ENCODE data around the gene MAT2A. TPM values are rescaled to one million over a fixed set of nuclear protein-coding genes. Genes with fewer than 3 reads are reported as not detected.

MAT2A gene
- total and polyA plus RNA-seq, 10 of the 15 experiments (the other 5 are each of a cell fraction or from before 2014, with no cell fraction given): 97.6 to 408 (median 290) TPM

DNA sequence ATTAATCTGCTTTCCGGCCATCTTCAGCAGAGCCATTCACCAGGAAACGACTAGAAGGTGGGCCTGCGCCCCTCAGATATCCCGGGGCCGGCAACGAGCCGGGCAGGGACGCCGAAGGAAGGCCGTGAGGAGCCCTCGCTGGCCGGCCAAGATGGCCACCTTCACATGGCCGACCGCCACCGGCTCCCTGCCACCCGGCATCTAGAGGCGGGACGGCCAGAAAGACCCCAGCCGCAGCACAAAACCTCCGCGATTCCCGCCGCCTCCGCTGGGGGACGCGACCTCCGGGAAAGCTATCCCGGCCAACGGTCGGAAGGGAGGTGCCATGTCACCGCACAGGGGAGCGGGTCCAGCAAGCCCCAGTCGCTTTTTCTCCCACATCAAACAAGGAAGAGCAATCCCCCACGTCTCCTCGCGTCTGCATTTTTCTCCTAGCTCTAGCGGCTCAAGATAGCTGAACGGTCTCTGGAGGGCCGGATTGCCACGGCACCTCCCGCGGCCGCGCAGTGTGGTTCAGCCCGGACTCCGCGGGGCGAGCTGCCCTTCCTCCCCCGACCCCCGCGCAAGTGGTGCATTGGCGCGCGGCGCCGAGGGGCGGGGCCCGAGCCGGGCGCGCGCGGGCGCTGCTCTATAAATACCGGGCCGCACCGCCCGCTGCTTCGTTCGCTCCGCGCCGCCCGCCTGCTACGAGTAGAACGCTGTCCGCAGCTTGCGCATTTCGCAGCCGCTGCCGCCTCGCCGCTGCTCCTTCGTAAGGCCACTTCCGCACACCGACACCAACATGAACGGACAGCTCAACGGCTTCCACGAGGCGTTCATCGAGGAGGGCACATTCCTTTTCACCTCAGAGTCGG is at the start of gene MAT2A (continued):
- 0 out of 2 replicates have a peak, but pooled peaks have one; percentile 11 for TF ChIP-seq MEF2A (IDR thresholded peaks at IDR 0.05; ENCODE audit: insufficient read depth, low read depth, low read length)
- TF ChIP-seq BCL11A (IDR thresholded peaks at IDR 0.05; ENCODE audit: low read depth, low read length): no peak
- TF ChIP-seq, protein P1, sequence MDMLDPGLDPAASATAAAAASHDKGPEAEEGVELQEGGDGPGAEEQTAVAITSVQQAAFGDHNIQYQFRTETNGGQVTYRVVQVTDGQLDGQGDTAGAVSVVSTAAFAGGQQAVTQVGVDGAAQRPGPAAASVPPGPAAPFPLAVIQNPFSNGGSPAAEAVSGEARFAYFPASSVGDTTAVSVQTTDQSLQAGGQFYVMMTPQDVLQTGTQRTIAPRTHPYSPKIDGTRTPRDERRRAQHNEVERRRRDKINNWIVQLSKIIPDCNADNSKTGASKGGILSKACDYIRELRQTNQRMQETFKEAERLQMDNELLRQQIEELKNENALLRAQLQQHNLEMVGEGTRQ (IDR thresholded peaks at IDR 0.05; ENCODE audit: borderline replicate concordance, low read depth, low read length): no peak
- TF ChIP-seq, protein P2, sequence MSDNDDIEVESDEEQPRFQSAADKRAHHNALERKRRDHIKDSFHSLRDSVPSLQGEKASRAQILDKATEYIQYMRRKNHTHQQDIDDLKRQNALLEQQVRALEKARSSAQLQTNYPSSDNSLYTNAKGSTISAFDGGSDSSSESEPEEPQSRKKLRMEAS (IDR thresholded peaks at IDR 0.05; ENCODE audit: low read depth, low read length): peak; percentile 71
- TF ChIP-seq PAX5 (IDR thresholded peaks at IDR 0.05; ENCODE audit: borderline replicate concordance, low read depth, low read length): peak; percentile 63; the same call in 1 of the 2 replicates
- TF ChIP-seq, protein P3, sequence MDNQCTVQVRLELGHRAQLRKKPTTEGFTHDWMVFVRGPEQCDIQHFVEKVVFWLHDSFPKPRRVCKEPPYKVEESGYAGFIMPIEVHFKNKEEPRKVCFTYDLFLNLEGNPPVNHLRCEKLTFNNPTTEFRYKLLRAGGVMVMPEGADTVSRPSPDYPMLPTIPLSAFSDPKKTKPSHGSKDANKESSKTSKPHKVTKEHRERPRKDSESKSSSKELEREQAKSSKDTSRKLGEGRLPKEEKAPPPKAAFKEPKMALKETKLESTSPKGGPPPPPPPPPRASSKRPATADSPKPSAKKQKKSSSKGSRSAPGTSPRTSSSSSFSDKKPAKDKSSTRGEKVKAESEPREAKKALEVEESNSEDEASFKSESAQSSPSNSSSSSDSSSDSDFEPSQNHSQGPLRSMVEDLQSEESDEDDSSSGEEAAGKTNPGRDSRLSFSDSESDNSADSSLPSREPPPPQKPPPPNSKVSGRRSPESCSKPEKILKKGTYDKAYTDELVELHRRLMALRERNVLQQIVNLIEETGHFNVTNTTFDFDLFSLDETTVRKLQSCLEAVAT (IDR thresholded peaks at IDR 0.05): peak; percentile 93
- peak; percentile 98 for TF ChIP-seq CHD1 (IDR thresholded peaks at IDR 0.05; ENCODE audit: low read depth, low read length)
- TF ChIP-seq TBL1XR1 (IDR thresholded peaks at IDR 0.05; ENCODE audit: low read depth, low read length): no peak
- TF ChIP-seq, protein P4, sequence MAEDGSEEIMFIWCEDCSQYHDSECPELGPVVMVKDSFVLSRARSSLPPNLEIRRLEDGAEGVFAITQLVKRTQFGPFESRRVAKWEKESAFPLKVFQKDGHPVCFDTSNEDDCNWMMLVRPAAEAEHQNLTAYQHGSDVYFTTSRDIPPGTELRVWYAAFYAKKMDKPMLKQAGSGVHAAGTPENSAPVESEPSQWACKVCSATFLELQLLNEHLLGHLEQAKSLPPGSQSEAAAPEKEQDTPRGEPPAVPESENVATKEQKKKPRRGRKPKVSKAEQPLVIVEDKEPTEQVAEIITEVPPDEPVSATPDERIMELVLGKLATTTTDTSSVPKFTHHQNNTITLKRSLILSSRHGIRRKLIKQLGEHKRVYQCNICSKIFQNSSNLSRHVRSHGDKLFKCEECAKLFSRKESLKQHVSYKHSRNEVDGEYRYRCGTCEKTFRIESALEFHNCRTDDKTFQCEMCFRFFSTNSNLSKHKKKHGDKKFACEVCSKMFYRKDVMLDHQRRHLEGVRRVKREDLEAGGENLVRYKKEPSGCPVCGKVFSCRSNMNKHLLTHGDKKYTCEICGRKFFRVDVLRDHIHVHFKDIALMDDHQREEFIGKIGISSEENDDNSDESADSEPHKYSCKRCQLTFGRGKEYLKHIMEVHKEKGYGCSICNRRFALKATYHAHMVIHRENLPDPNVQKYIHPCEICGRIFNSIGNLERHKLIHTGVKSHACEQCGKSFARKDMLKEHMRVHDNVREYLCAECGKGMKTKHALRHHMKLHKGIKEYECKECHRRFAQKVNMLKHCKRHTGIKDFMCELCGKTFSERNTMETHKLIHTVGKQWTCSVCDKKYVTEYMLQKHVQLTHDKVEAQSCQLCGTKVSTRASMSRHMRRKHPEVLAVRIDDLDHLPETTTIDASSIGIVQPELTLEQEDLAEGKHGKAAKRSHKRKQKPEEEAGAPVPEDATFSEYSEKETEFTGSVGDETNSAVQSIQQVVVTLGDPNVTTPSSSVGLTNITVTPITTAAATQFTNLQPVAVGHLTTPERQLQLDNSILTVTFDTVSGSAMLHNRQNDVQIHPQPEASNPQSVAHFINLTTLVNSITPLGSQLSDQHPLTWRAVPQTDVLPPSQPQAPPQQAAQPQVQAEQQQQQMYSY (CRISPR knock-in tag; IDR thresholded peaks at IDR 0.05): no peak
- peak; percentile 68 for TF ChIP-seq MTA2 (IDR thresholded peaks at IDR 0.05; ENCODE audit: low read depth)
- TF ChIP-seq SP1 (IDR thresholded peaks at IDR 0.05; ENCODE audit: low read depth, low read length): peak; percentile 71
- peak; percentile 31; the same call in 1 of the 2 replicates for TF ChIP-seq NRF1 (conservative IDR thresholded peaks at IDR 0.05; ENCODE audit: low read depth, low read length)
- TF ChIP-seq BACH1 (IDR thresholded peaks at IDR 0.05; ENCODE audit: borderline replicate concordance): peak; percentile 96
